D721Med (cell line): Measurements from ENCODE around the gene FTO.

ENCODE experiments used
- DNase-seq: peaks from one replicate; pipeline ENCODE4 v3.0.0; 2011; ENCODE audit warnings: low spot score; ENCODE audit not compliant: insufficient read length
- FAIRE-seq: peaks from 2 replicates; lab custom pipeline; 2011; peaks lifted over from hg19 to GRCh38; lab: Jason Lieb, UNC
- TF ChIP-seq, protein P1 (sequence below): IDR thresholded peaks from 2 replicates; pipeline ENCODE4 v1.5.1; 2012; ENCODE audit warnings: mild to moderate bottlenecking, control low read depth; ENCODE audit not compliant: insufficient read depth; ENCODE audit errors: missing control alignments

FTO gene

DNA sequence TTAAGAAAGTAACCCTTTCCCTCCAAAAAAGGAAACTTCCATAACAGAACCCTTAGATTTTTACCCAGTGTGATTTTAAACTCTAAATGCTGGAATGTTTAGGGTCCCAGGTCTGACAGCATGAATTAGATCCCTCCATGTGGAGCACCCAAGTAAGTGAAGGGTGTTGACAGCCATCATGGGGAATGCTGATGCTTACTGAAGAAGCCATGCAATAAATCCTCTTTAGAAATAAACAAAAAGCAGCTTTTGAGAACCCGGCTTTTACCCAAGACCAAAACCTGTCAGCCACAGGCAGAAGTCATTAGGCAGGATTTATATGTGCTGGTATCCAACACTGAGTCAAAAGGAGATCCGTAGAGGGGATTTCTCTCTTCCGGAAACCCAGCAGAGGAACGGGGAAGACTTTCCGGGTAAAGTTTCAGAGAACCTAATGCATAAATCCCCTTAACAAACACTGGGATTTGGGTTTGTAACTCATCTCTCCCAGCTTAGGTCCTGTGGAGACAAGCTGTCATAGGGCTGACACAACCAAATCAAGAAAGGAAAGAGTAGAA is 295.1 kb downstream of the FTO start:
- no peak for FAIRE-seq
- no peak for DNase-seq
- TF ChIP-seq, protein P1, sequence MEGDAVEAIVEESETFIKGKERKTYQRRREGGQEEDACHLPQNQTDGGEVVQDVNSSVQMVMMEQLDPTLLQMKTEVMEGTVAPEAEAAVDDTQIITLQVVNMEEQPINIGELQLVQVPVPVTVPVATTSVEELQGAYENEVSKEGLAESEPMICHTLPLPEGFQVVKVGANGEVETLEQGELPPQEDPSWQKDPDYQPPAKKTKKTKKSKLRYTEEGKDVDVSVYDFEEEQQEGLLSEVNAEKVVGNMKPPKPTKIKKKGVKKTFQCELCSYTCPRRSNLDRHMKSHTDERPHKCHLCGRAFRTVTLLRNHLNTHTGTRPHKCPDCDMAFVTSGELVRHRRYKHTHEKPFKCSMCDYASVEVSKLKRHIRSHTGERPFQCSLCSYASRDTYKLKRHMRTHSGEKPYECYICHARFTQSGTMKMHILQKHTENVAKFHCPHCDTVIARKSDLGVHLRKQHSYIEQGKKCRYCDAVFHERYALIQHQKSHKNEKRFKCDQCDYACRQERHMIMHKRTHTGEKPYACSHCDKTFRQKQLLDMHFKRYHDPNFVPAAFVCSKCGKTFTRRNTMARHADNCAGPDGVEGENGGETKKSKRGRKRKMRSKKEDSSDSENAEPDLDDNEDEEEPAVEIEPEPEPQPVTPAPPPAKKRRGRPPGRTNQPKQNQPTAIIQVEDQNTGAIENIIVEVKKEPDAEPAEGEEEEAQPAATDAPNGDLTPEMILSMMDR, result no peak

DNA sequence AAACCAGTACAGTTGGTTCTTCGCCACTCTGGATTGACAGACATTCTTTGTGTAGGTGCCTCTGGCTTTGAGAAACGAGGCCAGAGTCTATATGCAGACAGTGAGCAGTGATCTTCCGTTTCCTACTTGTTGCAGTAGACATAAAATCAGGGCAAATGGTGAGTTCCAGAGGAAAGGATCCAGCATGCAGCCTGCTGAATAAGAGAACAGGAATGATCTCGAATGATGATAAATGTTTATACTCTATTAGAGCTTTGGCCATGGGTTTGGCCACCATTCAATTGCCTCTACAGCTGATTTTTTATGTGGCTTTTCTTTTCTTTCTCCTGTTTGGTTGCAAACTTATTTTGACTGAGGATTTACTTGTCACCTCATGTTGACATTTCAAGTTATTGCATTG is 295.9 kb downstream of the FTO start:
- TF ChIP-seq, protein P1, result no peak
- DNase-seq, result no peak
- no peak for FAIRE-seq

DNA sequence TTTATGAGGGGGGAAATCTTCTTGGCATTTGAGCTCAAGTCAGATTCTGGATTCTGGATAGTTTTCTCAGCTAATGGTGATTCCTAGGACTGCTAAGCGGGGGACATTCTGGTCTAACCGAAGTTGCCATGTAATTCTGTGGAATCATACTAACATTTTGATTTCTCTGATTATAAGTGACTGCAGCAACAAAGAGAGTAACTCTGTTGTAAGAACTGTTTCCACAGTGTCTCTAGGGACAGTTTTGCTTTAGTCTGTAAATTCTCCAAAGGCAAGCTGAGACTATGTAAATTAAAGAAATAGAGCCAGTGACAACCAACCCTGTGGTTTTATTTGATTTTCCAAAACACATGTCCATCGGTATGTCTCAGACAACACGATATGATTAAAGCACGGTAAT is 296.4 kb downstream of the FTO start:
- FAIRE-seq, result no peak
- no peak for DNase-seq
- TF ChIP-seq, protein P1, result no peak

DNA sequence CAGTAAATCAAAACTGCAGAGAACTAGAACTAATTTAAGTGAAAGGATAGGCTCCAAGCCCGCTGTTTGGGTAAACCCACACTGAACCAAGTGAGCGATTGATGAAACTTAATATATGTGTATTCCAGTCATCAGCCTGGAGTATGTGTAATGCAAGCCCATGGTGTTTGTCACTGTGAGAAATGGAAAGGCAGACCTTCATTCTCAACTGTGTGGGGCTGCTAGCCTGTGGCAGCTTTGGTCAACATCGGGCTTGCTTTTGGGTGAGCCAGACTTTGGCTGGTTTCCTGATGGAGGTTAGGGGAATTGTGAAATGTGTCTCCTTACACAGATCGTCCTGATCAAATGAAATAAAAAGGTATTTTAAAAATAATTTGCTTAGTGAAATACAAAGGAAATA is 302.7 kb downstream of the FTO start:
- DNase-seq (no peak), FAIRE-seq (no peak)
- TF ChIP-seq, protein P1, result no peak

DNA sequence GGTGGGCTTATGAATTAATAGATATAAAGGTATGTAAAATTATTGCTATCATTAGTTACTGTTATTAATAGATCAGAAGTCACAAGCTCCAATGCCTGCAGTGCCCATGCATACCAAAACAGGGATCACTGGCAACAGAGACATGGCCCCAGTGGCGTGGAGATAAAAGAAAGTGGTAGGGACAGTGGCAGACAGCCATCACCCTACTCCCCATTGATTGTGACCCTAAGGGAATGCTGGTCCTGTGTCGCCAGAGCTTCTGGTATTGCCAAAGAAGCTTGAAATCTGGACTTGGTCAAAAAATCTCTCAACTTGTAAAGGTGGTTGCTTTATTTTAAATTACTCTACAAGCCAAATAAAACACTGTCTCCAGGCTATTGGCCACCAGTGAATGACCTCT is 303.5 kb downstream of the FTO start:
- DNase-seq (no peak), FAIRE-seq (no peak)
- TF ChIP-seq, protein P1, result no peak

DNA sequence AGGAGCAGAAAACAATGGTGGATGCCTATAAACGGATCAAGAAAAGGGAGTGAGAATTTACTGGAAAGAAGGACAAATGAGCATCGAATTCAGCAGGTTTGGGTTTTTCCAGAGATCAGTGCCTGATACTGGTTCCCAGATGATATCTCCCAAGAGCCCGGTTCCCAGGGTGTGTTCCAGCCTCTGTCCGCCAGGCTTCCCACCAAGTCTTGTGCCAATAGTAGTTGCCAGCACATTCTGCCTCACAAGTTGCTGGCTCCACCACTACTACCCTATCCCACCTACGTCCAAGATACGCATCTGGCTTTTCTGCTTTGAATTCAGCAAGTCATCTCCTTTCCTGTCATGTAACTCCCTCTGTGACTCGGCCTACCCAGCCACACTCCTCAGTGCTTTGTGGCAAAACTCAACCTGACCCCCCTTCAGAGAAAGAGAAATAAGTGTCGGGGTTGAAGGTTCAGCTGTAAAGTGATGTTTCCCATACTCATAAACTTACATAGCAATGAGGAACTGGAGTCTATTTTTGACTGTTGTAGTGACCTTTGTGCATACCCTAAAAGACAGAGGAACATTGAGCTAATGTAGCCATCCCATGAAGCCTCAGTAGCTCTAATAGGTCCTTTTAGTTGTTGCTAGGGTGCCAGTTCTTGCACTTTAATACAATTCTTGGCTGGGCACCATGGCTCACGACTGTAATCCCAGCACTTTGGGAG is 305.7 kb downstream of the FTO start:
- no peak for FAIRE-seq
- no peak for DNase-seq
- TF ChIP-seq, protein P1, result no peak

DNA sequence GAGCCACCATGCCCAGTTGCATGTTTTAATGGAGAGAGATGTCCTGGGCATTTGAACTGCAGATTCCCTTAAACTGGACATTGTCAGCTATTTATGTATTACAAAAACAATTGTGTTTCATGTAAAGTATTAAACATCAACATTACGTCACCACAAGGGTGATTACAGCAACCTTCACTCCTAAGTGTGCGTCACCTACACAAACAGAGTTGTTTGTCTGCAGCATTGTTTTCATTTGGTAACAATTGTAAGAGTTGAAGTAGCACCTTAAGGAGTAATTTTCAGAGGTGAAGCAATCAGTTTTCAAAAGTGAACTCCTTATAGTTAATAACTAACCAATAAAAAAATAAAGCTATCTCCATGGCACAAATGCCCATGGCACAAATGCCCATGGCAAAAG is 311.2 kb downstream of the FTO start:
- TF ChIP-seq, protein P1, result no peak
- DNase-seq (no peak), FAIRE-seq (no peak)
